ELF-1 (cell line): ENCODE data around the gene ST6GALNAC2.

Experiments used
- DNase-seq: peaks from one replicate; pipeline ENCODE4 v3.0.0-alpha.2; 2016; ENCODE audit warnings: low read depth, low spot score

Gene ST6GALNAC2

GRCh38 chr17:76599694-76600460 lies 14.2 kb upstream of the ST6GALNAC2 start:
- DNase-seq, result no peak

- DNase-seq, result no peak
These were observed 12.4 kb upstream of the ST6GALNAC2 start for GRCh38 chr17:76598004-76598439.

DNA sequence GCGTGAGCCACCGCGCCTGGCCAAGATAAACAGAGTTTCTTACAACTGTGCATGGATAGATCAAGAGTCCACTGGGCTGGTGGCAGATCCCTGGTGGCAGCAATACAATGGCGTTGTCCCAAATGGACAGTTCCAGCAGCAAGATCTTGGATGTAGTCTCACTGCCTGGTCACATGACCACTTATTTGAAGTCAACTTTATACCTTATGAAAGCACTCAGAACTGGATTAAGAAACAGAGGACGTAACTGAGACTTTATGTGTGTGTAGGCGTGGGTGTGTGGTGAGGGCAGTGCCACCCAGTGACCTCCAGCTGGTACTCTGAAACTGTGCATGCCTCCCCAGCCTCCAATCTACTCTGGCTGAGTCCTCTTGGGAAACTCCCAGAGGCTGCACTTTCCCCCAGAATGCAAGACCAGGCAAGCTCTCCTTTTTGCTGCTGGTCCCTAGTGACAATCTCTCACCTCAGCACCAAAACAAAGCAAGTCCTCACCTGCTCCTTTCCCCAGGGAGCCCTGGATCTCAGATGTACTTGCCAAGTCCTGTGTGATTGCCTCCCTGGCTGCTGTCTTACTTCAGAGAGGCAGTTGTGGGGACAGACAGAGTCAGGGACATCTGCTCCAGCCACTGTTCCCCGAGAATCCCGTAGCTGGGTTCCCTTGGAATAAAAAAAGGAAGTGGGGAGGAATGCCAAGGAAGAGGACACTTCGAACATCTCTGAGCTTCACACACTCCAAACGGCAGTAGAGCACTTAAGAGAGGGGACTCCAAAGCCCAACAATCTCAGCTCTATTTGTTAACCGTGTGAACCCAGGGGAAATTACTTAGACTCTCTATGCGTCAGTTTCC lies 11.7 kb upstream of the ST6GALNAC2 start:
- no peak for DNase-seq

DNA sequence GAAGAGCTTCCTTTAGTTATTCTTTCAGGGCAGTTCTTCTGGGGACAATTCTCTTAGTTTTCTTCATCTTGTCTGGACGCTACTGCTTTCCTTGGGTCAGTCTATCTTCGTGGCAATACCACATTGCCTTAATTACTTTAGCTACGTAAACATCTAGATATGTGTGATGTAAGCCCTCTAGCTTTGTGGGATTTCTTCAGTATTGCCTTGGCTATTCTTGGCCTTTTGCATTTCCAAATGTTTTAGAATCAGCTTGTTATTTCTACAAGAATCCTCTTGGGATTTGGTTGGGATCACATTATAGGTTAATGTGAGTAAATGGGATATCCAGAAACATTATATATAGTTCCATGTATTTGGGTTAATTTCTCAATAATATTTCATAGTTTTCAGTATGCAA lies 9.0 kb upstream of the ST6GALNAC2 start:
- no peak for DNase-seq

DNA sequence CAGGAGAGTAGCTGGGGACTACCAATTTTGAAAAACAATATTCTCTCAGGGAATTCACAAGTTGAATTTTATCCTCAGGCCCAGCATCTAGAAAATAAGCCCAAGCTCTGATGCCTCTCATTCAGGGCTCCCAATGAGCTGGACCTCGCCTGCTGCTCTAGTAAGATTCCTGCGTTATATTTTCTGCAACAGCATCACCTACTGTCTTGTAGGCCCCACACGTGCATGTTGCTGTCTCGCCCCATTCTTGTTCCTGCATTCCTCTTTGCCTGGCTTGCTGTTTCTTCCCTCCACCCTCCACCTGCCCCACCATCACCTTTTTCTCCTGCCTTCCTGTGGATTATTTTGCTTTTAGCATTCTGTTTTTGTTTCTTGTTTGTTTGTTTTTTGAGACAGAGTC lies 8.3 kb upstream of the ST6GALNAC2 start:
- DNase-seq, result no peak

DNA sequence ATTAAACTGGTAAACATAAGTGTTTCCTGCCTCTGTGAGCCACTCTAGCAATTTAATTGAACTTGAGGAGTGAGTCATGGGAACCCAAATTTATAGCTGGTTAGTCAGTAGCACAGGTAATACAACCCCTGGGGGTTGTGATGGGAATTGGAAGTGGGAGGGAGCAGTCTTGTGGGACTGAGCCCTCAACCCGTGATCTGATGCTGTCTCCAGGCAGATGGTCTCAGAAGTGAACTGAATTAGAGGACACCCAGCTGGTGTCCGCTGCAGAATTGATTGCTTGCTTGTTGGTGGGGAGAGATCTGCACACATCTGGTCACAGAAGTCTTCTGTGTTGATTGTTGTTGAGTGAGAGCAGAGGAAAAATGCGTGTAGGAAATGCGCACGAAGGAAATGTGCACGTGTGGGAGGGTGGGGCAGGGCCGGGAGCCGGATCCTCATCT lies 7.7 kb upstream of the ST6GALNAC2 start:
- DNase-seq, result no peak

- no peak for DNase-seq
These were observed 2.5 kb upstream of the ST6GALNAC2 start for GRCh38 chr17:76588182-76588581.

- DNase-seq, result peak; percentile 63
These were observed 1.3 kb upstream of the ST6GALNAC2 start for GRCh38 chr17:76586741-76587487.

GRCh38 chr17:76585033-76585648 lies 519 bp downstream of the ST6GALNAC2 start:
- peak; percentile 35 for DNase-seq

DNA sequence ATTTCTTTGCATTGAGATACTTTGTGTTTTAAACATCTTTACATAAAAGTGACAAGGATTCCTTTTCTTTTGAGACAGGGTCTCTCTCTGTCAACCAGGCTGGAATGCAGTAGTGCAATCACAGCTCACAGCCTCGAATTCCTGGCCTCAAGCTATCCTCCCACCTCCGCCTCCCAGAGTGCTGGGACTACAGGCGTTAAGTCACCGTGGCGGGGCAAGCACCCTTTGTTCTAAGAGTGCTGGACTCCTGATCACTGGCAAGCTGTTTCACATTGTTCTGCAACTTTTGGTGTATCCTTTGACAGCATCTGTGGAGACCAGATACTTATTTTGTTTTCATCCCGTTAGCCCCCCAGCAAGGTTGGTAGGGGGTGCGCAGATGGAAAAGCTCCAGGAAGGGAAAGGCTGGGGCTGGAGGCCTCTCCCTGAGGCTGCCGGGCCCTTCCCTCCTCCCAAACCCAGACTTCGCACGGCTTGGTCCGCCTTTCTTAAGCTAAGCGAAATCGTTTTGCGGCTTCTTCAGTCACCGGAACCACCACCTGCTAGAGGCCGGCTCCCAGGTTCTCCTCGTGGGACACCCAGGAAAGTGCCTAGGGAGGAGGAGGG lies 1.1 kb downstream of the ST6GALNAC2 start:
- DNase-seq, result peak; percentile 83

GRCh38 chr17:76582660-76583059 lies 3.0 kb downstream of the ST6GALNAC2 start:
- DNase-seq, result no peak

GRCh38 chr17:76581515-76581914 lies 4.1 kb downstream of the ST6GALNAC2 start:
- DNase-seq, result no peak

- no peak for DNase-seq
These were observed 6.4 kb downstream of the ST6GALNAC2 start for GRCh38 chr17:76579281-76579680.

DNA sequence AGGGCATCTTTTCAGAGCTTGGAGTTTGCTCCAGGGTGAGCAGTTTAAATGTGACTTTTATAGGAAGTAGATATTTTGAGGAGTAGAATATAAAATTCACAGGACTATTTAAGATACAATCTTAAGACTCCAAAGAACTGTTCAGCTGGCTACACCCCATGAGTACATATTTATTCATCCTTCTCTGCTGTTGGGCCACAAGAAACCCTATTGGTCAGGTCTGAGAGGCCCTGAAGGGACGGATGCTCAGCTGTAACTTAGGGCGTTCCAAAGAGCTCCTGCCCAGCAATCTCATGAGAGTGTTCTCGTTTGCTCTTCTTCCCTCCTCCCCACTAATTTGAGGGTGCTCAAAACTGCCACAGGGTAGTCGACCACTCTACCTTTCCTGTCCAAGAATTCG lies 7.3 kb downstream of the ST6GALNAC2 start:
- no peak for DNase-seq

DNA sequence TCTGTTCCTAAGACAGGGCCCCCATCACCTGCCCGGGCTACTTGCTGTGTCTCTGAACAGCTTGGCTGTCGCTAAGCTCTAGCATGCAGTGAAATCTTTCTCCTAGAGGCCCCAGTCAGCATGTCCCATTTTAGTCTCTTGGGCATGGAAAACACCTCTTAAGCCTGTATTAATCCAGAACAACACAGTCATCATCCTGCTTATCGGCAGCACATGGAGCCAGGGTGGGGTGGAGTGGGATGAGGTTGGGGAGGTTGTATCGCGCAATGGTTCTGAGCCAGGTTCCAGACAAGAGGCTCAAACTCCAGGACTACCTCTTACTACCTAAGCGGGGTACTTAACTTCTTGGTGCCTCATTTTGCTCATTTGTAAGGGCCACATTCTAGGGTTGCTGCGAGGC lies 7.8 kb downstream of the ST6GALNAC2 start:
- no peak for DNase-seq

DNA sequence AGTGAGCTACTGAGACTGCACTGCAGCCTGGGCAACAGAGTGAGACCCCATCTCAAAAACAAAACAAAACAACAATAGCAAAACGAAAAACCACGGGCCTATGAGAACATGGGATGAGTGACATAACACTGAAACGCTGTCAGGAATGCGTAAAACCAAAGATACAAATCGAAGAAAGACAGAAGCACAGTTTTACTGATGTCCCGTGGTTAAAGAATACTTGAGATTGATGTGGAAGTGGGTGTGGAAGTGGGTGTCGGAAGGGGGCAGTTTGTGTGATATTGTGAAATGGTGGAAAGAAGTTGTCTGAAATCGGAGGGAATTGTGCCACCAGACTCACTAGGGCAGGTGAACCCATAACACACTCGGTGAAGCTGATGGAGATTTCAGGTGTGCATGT lies 9.5 kb downstream of the ST6GALNAC2 start:
- DNase-seq, result no peak

GRCh38 chr17:76575570-76575969 lies 10.1 kb downstream of the ST6GALNAC2 start:
- no peak for DNase-seq

GRCh38 chr17:76574166-76574565 lies 11.5 kb downstream of the ST6GALNAC2 start:
- DNase-seq, result no peak

- no peak for DNase-seq
These were observed 12.6 kb downstream of the ST6GALNAC2 start for GRCh38 chr17:76573096-76573495.

- DNase-seq, result no peak
These were observed 13.3 kb downstream of the ST6GALNAC2 start for GRCh38 chr17:76572201-76572910.
